Neural progenitor cell (in vitro differentiated cells): Measurements from ENCODE around the gene FOXK1.

ENCODE experiments used
- CTCF ChIP-seq: fragments of 200-600 bp; sonication (generic); IDR thresholded peaks from 2 replicates; pipeline ENCODE4 v1.5.1; 2017; ENCODE audit warnings: antibody characterized with exemption, mild to moderate bottlenecking
- EZH2phosphoT487 ChIP-seq: fragments of 200-600 bp; sonication (generic); IDR thresholded peaks from 2 replicates; pipeline ENCODE4 v1.6.1; 2017; ENCODE audit warnings: antibody characterized with exemption

- TF ChIP-seq CTCF (no peak), EZH2phosphoT487 (no peak)
These were observed 39.5 kb upstream of the FOXK1 start for GRCh38 chr7:4642468-4643203.
